Panc1 (cell line): ENCODE measurements around the gene BRAF.

Experiments used
- POLR2AphosphoS5 ChIP-seq: IDR thresholded peaks from 2 replicates; pipeline ENCODE4 v1.6.1; 2012; ENCODE audit warnings: mild to moderate bottlenecking, low read depth, low read length, moderate library complexity
- SIN3A ChIP-seq: IDR thresholded peaks from 2 replicates; pipeline ENCODE4 v1.6.1; 2012; ENCODE audit warnings: low read depth, mild to moderate bottlenecking, low read length, moderate library complexity, borderline replicate concordance; ENCODE audit not compliant: insufficient read depth
- TCF7L2 ChIP-seq: IDR thresholded peaks from 2 replicates; pipeline ENCODE4 v1.6.1; 2011; ENCODE audit warnings: mild to moderate bottlenecking, low read depth, low read length, inconsistent platforms
- TF ChIP-seq, protein P1 (sequence below): fragments of 450-650 bp; IDR thresholded peaks from 2 replicates; pipeline ENCODE4 v1.5.1; 2017; ENCODE audit warnings: mild to moderate bottlenecking
- TF ChIP-seq, protein P2 (sequence below), 2 experiments: IDR thresholded peaks; 2 replicates each; pipeline ENCODE4 v1.6.1; 2011 to 2012; ENCODE audit warnings: low read depth in 2 of 2, control low read depth in 1 of 2, low read length in 1 of 2, mild to moderate bottlenecking in 1 of 2, moderate library complexity in 1 of 2; ENCODE audit not compliant: insufficient read depth in 1 of 2

DNA sequence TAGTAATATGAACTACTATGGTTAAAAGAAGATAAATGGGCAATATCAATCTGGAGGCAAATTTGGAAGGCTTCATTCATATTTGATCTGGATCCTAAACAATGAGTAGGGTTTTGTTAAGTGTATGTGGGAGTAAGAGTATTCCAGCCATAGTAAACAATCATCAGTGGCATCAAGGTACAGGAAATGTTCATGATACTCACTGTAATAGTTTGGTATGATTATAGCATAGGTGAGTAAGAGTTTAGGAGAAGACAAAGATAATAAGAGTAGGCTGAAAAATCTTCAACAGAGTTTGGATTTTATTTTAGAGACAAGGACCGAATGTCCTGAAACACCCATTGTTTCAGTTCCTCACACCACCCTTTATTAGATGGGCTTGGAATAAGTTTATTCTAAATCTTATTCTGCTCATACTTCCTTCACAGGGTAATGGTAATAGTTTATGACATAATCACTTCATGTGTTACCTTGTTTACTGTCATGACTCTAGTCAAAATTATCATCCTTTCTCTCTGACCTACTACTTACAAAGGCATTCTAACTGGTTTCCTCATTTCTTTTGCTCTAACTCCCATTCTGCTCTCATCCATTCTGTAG, 38.9 kb downstream of the BRAF start:
- TF ChIP-seq, protein P1, sequence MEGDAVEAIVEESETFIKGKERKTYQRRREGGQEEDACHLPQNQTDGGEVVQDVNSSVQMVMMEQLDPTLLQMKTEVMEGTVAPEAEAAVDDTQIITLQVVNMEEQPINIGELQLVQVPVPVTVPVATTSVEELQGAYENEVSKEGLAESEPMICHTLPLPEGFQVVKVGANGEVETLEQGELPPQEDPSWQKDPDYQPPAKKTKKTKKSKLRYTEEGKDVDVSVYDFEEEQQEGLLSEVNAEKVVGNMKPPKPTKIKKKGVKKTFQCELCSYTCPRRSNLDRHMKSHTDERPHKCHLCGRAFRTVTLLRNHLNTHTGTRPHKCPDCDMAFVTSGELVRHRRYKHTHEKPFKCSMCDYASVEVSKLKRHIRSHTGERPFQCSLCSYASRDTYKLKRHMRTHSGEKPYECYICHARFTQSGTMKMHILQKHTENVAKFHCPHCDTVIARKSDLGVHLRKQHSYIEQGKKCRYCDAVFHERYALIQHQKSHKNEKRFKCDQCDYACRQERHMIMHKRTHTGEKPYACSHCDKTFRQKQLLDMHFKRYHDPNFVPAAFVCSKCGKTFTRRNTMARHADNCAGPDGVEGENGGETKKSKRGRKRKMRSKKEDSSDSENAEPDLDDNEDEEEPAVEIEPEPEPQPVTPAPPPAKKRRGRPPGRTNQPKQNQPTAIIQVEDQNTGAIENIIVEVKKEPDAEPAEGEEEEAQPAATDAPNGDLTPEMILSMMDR: no peak
- TF ChIP-seq, protein P2, sequence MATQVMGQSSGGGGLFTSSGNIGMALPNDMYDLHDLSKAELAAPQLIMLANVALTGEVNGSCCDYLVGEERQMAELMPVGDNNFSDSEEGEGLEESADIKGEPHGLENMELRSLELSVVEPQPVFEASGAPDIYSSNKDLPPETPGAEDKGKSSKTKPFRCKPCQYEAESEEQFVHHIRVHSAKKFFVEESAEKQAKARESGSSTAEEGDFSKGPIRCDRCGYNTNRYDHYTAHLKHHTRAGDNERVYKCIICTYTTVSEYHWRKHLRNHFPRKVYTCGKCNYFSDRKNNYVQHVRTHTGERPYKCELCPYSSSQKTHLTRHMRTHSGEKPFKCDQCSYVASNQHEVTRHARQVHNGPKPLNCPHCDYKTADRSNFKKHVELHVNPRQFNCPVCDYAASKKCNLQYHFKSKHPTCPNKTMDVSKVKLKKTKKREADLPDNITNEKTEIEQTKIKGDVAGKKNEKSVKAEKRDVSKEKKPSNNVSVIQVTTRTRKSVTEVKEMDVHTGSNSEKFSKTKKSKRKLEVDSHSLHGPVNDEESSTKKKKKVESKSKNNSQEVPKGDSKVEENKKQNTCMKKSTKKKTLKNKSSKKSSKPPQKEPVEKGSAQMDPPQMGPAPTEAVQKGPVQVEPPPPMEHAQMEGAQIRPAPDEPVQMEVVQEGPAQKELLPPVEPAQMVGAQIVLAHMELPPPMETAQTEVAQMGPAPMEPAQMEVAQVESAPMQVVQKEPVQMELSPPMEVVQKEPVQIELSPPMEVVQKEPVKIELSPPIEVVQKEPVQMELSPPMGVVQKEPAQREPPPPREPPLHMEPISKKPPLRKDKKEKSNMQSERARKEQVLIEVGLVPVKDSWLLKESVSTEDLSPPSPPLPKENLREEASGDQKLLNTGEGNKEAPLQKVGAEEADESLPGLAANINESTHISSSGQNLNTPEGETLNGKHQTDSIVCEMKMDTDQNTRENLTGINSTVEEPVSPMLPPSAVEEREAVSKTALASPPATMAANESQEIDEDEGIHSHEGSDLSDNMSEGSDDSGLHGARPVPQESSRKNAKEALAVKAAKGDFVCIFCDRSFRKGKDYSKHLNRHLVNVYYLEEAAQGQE (IDR thresholded peaks at IDR 0.05; ENCODE audit: insufficient read depth in 1 of 2, low read depth in 2 of 2, low read length in 1 of 2): no peak
- TF ChIP-seq POLR2AphosphoS5 (no peak), SIN3A (no peak), TCF7L2 (no peak)
